ENCODE data around the gene EFCAB12.

DNA sequence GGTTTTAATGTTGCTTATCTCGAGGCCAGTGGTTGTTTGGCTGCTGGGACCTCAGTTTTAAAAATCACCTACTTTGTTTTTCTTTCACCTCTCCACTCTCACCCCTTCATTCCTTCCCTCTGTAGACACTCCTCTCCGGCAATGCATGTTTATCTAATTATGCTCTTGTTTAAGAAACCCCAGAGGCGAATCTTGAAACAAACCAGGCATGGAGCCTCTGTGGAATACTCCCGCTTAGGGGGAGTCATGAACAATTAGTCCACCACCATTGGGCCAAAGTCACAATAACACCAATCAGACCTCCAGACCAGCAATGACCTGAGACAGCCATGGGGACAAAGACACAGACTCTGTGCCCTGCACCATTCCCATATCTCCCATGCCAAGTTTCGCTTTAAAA is 53.3 kb downstream of the EFCAB12 start:
- TF ChIP-seq, protein P1, sequence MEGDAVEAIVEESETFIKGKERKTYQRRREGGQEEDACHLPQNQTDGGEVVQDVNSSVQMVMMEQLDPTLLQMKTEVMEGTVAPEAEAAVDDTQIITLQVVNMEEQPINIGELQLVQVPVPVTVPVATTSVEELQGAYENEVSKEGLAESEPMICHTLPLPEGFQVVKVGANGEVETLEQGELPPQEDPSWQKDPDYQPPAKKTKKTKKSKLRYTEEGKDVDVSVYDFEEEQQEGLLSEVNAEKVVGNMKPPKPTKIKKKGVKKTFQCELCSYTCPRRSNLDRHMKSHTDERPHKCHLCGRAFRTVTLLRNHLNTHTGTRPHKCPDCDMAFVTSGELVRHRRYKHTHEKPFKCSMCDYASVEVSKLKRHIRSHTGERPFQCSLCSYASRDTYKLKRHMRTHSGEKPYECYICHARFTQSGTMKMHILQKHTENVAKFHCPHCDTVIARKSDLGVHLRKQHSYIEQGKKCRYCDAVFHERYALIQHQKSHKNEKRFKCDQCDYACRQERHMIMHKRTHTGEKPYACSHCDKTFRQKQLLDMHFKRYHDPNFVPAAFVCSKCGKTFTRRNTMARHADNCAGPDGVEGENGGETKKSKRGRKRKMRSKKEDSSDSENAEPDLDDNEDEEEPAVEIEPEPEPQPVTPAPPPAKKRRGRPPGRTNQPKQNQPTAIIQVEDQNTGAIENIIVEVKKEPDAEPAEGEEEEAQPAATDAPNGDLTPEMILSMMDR (IDR thresholded peaks at IDR 0.05; ENCODE audit: low read length), result no peak
- no peak for TF ChIP-seq EZH2 (IDR thresholded peaks at IDR 0.05; ENCODE audit: borderline replicate concordance, low read length)
